Ishikawa (cell line): ENCODE data around the gene MYMK.

Experiments
- CREB1 ChIP-seq: IDR thresholded peaks from 2 replicates; pipeline ENCODE4 v1.6.1; 2012; ENCODE audit warnings: low read depth
- YY1 ChIP-seq: IDR thresholded peaks from 2 replicates; pipeline ENCODE4 v1.6.1; 2012; ENCODE audit warnings: low read depth
- TF ChIP-seq, protein P1 (sequence below): IDR thresholded peaks from 2 replicates; pipeline ENCODE4 v1.6.1; 2012; ENCODE audit warnings: low read depth, mild to moderate bottlenecking

DNA sequence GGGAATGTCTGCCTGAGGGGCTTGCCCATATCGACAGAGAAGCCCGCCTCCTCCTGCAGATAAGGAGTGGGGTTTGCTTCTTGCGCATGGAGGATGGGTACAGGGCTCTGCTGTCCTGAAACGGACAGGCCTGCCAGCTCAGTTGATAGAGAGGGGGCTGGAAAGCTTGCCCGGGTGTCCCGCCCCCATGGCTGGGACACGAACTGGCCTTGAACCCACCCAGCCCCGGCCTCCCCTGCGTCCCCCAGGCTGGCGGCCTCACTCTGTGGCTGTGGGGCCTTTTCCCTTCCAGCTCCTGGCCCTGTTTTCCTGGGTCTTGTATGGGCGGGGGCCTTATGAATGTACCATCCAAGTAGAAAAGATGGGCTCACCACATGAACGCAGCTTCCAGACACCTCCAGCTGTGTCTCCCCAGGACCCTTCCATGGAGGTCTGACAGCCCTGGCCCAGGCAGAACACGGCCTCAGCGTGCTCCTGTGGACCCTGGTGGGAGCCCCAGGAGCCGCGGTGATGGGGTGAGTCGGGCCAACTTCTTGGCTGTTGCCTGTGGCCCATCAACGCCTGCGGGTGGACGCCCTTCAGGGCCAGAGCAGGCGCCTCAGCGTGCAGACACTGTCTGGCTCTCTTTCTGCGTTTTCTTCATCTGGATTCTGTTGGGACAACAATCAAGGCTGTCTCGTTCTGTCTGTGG is 30.0 kb downstream of the MYMK start:
- TF ChIP-seq YY1 (no peak), CREB1 (no peak)
- TF ChIP-seq, protein P1, sequence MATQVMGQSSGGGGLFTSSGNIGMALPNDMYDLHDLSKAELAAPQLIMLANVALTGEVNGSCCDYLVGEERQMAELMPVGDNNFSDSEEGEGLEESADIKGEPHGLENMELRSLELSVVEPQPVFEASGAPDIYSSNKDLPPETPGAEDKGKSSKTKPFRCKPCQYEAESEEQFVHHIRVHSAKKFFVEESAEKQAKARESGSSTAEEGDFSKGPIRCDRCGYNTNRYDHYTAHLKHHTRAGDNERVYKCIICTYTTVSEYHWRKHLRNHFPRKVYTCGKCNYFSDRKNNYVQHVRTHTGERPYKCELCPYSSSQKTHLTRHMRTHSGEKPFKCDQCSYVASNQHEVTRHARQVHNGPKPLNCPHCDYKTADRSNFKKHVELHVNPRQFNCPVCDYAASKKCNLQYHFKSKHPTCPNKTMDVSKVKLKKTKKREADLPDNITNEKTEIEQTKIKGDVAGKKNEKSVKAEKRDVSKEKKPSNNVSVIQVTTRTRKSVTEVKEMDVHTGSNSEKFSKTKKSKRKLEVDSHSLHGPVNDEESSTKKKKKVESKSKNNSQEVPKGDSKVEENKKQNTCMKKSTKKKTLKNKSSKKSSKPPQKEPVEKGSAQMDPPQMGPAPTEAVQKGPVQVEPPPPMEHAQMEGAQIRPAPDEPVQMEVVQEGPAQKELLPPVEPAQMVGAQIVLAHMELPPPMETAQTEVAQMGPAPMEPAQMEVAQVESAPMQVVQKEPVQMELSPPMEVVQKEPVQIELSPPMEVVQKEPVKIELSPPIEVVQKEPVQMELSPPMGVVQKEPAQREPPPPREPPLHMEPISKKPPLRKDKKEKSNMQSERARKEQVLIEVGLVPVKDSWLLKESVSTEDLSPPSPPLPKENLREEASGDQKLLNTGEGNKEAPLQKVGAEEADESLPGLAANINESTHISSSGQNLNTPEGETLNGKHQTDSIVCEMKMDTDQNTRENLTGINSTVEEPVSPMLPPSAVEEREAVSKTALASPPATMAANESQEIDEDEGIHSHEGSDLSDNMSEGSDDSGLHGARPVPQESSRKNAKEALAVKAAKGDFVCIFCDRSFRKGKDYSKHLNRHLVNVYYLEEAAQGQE = no peak
